ENCODE measurements around the gene ARG1. TPM values are rescaled to one million over a fixed set of nuclear protein-coding genes. Genes with fewer than 3 reads are reported as not detected.
A peak's percentile ranks its signal among the peaks of the same experiment; 100 is the strongest.

The ARG1 gene
- total RNA-seq, 1 donor from 2014 or later = 0.22 TPM

DNA sequence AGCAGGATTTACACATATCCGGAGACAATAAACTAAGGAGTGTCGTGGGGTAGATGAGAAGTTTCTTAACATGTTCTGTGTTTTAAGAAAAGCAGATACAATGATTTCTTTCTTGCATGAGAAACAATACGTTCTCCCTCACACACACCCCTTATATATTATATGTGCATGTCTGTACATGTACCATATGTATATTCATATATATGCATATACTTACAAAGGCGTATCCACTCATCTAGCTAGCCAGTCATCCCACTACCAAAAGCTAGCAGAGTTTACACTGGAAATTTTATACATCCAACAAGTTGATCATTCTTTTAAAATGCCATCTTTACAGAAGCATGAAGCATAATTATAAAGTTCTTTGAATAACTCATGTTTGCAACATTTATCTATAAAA, 14.9 kb downstream of the ARG1 start:
- Histone ChIP-seq H3K36me3 (peaks cover 99% of the 10 kb centered on the region), H3K27me3 (ENCODE audit: low read depth) (no peaks in the 10 kb centered on the region), H3K27ac (replicated peaks) (no peak overlapping the region), H3K9me3 (replicated peaks) (no peaks in the 10 kb centered on the region), H3K4me3 (no peak overlapping the region), H3K4me1 (no peaks in the 10 kb centered on the region)
- intact Hi-C loops (cut with micrococcal nuclease) = no loop called here
- DNase-seq = no peak
- TF ChIP-seq, protein P1, sequence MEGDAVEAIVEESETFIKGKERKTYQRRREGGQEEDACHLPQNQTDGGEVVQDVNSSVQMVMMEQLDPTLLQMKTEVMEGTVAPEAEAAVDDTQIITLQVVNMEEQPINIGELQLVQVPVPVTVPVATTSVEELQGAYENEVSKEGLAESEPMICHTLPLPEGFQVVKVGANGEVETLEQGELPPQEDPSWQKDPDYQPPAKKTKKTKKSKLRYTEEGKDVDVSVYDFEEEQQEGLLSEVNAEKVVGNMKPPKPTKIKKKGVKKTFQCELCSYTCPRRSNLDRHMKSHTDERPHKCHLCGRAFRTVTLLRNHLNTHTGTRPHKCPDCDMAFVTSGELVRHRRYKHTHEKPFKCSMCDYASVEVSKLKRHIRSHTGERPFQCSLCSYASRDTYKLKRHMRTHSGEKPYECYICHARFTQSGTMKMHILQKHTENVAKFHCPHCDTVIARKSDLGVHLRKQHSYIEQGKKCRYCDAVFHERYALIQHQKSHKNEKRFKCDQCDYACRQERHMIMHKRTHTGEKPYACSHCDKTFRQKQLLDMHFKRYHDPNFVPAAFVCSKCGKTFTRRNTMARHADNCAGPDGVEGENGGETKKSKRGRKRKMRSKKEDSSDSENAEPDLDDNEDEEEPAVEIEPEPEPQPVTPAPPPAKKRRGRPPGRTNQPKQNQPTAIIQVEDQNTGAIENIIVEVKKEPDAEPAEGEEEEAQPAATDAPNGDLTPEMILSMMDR (IDR thresholded peaks at IDR 0.05; ENCODE audit: borderline replicate concordance) = no peak

DNA sequence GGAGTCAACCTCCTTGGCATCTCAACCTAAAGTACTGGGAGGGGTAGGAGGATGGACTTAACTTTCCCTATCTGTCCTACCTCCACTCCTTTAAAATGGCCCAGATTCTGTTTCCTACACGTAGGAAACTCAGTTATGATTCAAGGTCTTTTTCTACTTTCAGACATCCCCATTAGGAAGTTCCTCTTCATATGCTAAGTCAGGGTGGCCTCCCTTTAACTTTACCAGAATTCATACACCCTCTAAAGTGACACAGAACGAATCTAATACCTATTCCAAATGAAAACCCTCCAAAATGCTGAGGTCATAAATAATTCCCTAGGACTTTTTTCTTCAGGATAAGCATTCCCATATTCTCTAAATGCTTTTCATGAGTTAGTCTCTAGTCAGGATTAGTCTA, 15.6 kb downstream of the ARG1 start:
- Histone ChIP-seq H3K27me3 (ENCODE audit: low read depth) (no peaks in the 10 kb centered on the region), H3K27ac (replicated peaks) (no peak overlapping the region), H3K4me1 (no peaks in the 10 kb centered on the region), H3K36me3 (peaks cover 99% of the 10 kb centered on the region), H3K9me3 (replicated peaks) (no peaks in the 10 kb centered on the region), H3K4me3 (no peak overlapping the region)
- DNase-seq = no peak
- TF ChIP-seq, protein P1 (IDR thresholded peaks at IDR 0.05; ENCODE audit: borderline replicate concordance) = no peak
- intact Hi-C loops (cut with micrococcal nuclease) = no loop called here

DNA sequence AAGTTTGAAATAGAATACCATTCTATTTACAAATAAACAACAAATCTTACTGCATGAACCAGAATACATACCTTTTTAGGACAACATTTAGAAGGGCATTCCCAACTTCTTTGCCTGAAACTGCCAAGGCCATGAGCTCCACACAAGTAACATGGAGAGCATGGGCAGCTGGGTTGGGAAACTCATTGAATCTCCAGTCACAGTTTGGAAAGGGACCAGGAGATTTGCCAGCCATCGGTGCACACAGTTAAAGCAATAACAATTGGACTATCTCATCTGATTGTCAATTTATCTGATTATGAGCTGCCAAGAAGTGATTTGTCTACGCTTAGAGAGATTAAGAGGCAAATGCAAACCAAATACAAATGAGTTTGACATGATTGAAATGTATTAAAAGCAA, 19.9 kb downstream of the ARG1 start:
- H3K9me3 ChIP-seq (replicated peaks) = no peaks in the 10 kb centered on the region
- peaks cover 100% of the 10 kb centered on the region for H3K36me3 ChIP-seq
- H3K27ac ChIP-seq (replicated peaks) = no peak overlapping the region
- no peak for DNase-seq
- no peaks in the 10 kb centered on the region for H3K27me3 ChIP-seq (ENCODE audit: low read depth)
- H3K4me3 ChIP-seq = no peak overlapping the region
- H3K4me1 ChIP-seq = no peaks in the 10 kb centered on the region
- TF ChIP-seq, protein P1 (IDR thresholded peaks at IDR 0.05; ENCODE audit: borderline replicate concordance) = no peak
- intact Hi-C loops (cut with micrococcal nuclease) = no loop called here

DNA sequence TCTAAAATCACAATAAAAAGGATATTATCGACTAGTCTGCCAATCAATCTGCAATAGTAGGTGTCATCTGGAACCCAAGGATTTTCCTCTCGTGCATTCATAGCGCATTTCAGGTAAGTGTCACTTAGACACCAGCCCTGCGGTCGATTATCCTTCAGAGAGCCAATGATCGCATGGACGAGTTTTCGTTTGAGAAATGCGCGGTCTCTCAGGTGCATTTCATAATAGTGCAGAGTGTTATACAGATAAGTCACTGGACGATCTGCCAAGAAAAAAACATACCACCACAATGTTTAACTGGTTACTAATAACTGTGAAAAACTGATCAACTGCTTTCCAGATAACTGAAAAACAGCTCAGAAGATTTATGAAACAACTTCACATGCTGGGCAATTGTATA, 21.0 kb downstream of the ARG1 start:
- Histone ChIP-seq H3K9me3 (replicated peaks) (no peaks in the 10 kb centered on the region), H3K4me3 (no peak overlapping the region), H3K27ac (replicated peaks) (no peak overlapping the region), H3K36me3 (peaks cover 100% of the 10 kb centered on the region), H3K4me1 (no peaks in the 10 kb centered on the region), H3K27me3 (ENCODE audit: low read depth) (no peaks in the 10 kb centered on the region)
- intact Hi-C loops (cut with micrococcal nuclease) = no loop called here
- TF ChIP-seq, protein P1 (IDR thresholded peaks at IDR 0.05; ENCODE audit: borderline replicate concordance) = no peak
- no peak for DNase-seq

DNA sequence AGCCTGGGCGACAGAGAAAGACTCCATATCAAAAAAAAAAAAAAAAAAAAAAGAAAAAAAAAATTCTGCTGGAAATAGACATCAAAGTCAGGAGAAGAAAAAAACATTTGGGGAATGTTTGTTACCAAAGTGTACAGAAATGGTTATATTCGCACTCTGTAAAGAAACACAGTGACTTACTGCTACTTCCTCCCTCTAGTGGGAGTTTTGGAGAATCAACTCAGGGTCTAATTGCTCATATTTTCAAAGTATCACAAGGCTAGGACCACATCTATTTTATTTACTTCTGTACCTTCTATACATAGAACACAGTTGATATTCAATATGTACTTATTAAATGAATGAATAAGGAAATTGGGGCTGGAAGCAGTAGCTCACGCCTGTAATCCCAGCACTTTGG, 24.4 kb downstream of the ARG1 start:
- H3K4me3 ChIP-seq = no peak overlapping the region
- no peak for DNase-seq
- intact Hi-C loops (cut with micrococcal nuclease) = no loop called here
- H3K36me3 ChIP-seq = peaks cover 97% of the 10 kb centered on the region
- TF ChIP-seq, protein P1 (IDR thresholded peaks at IDR 0.05; ENCODE audit: borderline replicate concordance) = peak; percentile 30
- H3K9me3 ChIP-seq (replicated peaks) = no peaks in the 10 kb centered on the region
- no peak overlapping the region for H3K27ac ChIP-seq (replicated peaks)
- peaks cover 4% of the 10 kb centered on the region for H3K4me1 ChIP-seq
- no peaks in the 10 kb centered on the region for H3K27me3 ChIP-seq (ENCODE audit: low read depth)

DNA sequence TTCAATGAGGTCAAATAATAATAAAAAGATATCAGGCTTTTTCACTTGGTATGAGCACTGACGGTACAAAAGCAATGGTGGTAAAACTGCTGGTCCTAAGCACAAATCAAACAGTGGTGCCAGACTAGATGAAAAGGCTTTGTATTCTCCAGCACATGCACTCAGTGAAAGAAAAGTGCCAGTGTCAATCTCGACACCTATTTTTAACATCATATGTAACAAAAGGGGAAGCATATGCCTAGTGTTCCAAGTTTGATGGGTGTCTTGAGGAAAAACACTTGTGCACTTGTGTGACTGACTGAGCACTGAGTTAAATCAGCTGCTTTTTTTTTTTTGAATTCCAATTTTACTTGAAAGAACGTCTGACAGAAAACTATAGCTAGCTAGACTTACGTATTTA, 27.7 kb downstream of the ARG1 start:
- Histone ChIP-seq H3K27me3 (ENCODE audit: low read depth) (no peaks in the 10 kb centered on the region), H3K36me3 (peaks cover 97% of the 10 kb centered on the region), H3K4me1 (peaks cover 4% of the 10 kb centered on the region), H3K4me3 (no peak overlapping the region), H3K27ac (replicated peaks) (peak overlapping the region; percentile 3), H3K9me3 (replicated peaks) (no peaks in the 10 kb centered on the region)
- DNase-seq = no peak
- intact Hi-C loops (cut with micrococcal nuclease) = no loop called here
- TF ChIP-seq, protein P1 (IDR thresholded peaks at IDR 0.05; ENCODE audit: borderline replicate concordance) = no peak

All from left ventricle myocardium inferior (tissue), 1 donor.